ENCODE data around the gene AKAP12.
A peak's percentile ranks its signal among the peaks of the same experiment; 100 is the strongest.

AKAP12 gene

GRCh38 chr6:151317995-151318365 lies 78.2 kb downstream of the AKAP12 start:
- Histone ChIP-seq H3K4me1 (ENCODE audit: insufficient read depth, low read length) (peaks cover 27% of the 10 kb centered on the region), H3K9me3 (ENCODE audit: low read length) (no peaks in the 10 kb centered on the region), H3K4me3 (ENCODE audit: low read depth in 1 of 2, low read length in 2 of 2) (no peak overlapping the region), H3K9ac (ENCODE audit: low read length) (no peak overlapping the region), H3K27me3 (ENCODE audit: control insufficient read depth in 1 of 2, insufficient read depth in 2 of 2, low read length in 2 of 2) (no peaks in the 10 kb centered on the region), H3K36me3 (ENCODE audit: insufficient read depth, low read length) (no peaks in the 10 kb centered on the region), H3K27ac (ENCODE audit: low read depth, low read length) (peak overlapping the region; percentile 19)

DNA sequence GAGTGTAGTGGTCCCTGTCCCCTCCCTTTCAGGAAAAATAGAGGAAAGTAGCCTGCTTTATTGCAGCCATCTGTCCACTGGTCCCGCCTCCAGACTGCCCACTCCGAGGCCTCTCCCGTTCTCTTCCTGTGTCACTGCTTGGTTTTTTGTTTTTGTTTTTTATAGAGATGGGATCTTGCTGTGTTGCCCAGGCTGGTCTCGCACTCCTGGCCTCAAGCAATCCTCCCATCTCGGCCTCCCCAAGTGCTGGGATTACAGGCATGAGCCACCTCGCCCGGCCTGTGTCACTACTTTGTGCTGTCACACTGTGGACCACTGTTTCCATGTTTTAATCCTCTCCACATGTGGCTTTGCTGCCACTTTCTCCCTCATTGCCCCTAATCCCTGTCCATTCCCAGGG lies 80.4 kb downstream of the AKAP12 start:
- H3K27me3 ChIP-seq (ENCODE audit: control insufficient read depth in 1 of 2, insufficient read depth in 2 of 2, low read length in 2 of 2): no peaks in the 10 kb centered on the region
- no peaks in the 10 kb centered on the region for H3K9me3 ChIP-seq (ENCODE audit: low read length)
- H3K27ac ChIP-seq (ENCODE audit: low read depth, low read length): no peak overlapping the region
- no peak overlapping the region for H3K9ac ChIP-seq (ENCODE audit: low read length)
- H3K4me3 ChIP-seq (ENCODE audit: low read depth in 1 of 2, low read length in 2 of 2): no peak overlapping the region
- H3K4me1 ChIP-seq (ENCODE audit: insufficient read depth, low read length): peaks cover 39% of the 10 kb centered on the region
- no peaks in the 10 kb centered on the region for H3K36me3 ChIP-seq (ENCODE audit: insufficient read depth, low read length)

DNA sequence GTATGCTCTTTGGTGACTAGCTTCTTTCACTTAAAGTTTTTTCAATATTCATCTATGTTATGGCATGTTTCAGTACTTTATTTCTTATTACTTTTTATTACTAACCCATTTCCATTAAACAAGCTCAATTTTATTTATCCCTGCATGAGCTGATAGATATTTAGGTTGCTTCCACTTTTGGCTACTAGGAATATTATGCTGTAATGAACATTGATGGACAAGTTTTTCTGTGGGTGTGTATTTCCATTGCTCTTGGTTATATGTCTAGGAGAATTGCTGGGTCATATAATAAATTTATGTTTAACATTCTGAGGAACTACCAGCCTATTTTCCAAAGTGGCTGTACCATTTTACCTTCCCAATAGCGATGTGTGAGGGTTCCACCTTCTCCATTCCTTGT lies 81.7 kb downstream of the AKAP12 start:
- Histone ChIP-seq H3K4me3 (ENCODE audit: low read depth in 1 of 2, low read length in 2 of 2) (no peak overlapping the region), H3K36me3 (ENCODE audit: insufficient read depth, low read length) (no peaks in the 10 kb centered on the region), H3K9me3 (ENCODE audit: low read length) (no peaks in the 10 kb centered on the region), H3K9ac (ENCODE audit: low read length) (no peak overlapping the region), H3K4me1 (ENCODE audit: insufficient read depth, low read length) (peaks cover 44% of the 10 kb centered on the region), H3K27ac (ENCODE audit: low read depth, low read length) (no peak overlapping the region), H3K27me3 (ENCODE audit: control insufficient read depth in 1 of 2, insufficient read depth in 2 of 2, low read length in 2 of 2) (no peaks in the 10 kb centered on the region)

DNA sequence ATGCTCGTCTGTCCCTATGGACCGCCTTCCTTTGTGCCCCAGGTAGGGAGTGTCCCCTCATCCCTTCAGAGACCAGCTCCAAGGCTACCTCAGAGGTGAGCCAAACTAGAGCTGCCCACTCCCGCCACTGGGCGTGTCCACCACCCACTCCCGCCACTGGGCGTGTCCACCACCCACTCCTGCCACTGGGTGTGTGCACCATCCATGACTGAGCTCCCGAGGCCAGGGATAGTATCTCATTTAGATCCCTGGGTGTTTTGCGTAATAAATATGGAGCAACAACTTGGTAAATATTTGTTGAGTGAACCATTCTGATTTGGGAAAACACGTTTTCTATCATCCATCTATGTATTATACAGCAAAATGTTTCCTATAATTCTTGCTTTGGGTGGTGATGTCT lies 82.8 kb downstream of the AKAP12 start:
- Histone ChIP-seq H3K4me3 (ENCODE audit: low read depth in 1 of 2, low read length in 2 of 2) (no peak overlapping the region), H3K27me3 (ENCODE audit: control insufficient read depth in 1 of 2, insufficient read depth in 2 of 2, low read length in 2 of 2) (no peaks in the 10 kb centered on the region), H3K9ac (ENCODE audit: low read length) (no peak overlapping the region), H3K9me3 (ENCODE audit: low read length) (no peaks in the 10 kb centered on the region), H3K27ac (ENCODE audit: low read depth, low read length) (no peak overlapping the region), H3K36me3 (ENCODE audit: insufficient read depth, low read length) (no peaks in the 10 kb centered on the region), H3K4me1 (ENCODE audit: insufficient read depth, low read length) (peaks cover 38% of the 10 kb centered on the region)

DNA sequence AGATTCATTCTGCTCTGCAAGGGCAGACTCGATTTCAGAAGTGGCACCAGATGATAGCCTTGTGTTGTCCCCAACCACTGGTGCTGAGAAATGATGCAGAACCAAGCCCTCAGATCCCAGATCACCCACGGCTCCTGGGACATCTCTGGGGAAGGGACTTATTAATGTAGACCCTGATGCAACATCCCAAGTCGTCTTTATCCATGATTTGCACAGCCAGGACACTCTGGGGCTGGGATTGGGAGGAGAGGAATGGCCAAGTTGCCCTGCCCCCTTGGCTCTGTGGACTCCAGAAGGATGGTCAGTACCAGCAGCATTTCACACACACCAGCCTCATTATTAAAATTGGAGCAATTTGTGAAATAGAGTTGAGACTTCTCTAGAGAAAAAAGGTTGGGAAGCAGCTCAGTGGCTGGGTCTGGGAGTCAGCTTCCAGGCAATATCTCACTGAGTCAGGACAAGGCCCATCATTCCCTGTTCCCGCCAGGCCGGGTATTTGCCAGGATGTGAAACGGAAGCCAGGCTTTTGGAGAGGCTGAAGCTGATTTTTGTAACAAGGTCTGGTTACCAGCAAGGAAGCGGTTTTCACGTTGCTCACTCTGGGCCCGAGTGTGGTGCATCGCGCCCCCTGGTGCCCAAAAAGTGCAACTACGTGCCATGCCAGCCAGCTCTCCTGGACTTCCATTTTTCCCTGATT lies 84.2 kb downstream of the AKAP12 start:
- Histone ChIP-seq H3K4me3 (ENCODE audit: low read depth in 1 of 2, low read length in 2 of 2) (peak overlapping the region in 1 of 2 donors; percentile 64), H3K4me1 (ENCODE audit: insufficient read depth, low read length) (peaks cover 28% of the 10 kb centered on the region), H3K27ac (ENCODE audit: low read depth, low read length) (peak overlapping the region; percentile 78), H3K27me3 (ENCODE audit: control insufficient read depth in 1 of 2, insufficient read depth in 2 of 2, low read length in 2 of 2) (no peaks in the 10 kb centered on the region), H3K9ac (ENCODE audit: low read length) (peak overlapping the region; percentile 58), H3K9me3 (ENCODE audit: low read length) (no peaks in the 10 kb centered on the region), H3K36me3 (ENCODE audit: insufficient read depth, low read length) (no peaks in the 10 kb centered on the region)

- Histone ChIP-seq H3K4me3 (ENCODE audit: low read depth in 1 of 2, low read length in 2 of 2) (peak overlapping the region in 1 of 2 donors; percentile 64), H3K27me3 (ENCODE audit: control insufficient read depth in 1 of 2, insufficient read depth in 2 of 2, low read length in 2 of 2) (no peaks in the 10 kb centered on the region), H3K9me3 (ENCODE audit: low read length) (no peaks in the 10 kb centered on the region), H3K9ac (ENCODE audit: low read length) (peak overlapping the region; percentile 58), H3K27ac (ENCODE audit: low read depth, low read length) (peak overlapping the region; percentile 78), H3K4me1 (ENCODE audit: insufficient read depth, low read length) (peaks cover 28% of the 10 kb centered on the region), H3K36me3 (ENCODE audit: insufficient read depth, low read length) (no peaks in the 10 kb centered on the region)
Observed at GRCh38 chr6:151324488-151324825, 84.7 kb downstream of the AKAP12 start.

- Histone ChIP-seq H3K36me3 (ENCODE audit: insufficient read depth, low read length) (no peaks in the 10 kb centered on the region), H3K4me3 (ENCODE audit: low read depth in 1 of 2, low read length in 2 of 2) (peak overlapping the region; percentile 24 to 64), H3K4me1 (ENCODE audit: insufficient read depth, low read length) (peaks cover 34% of the 10 kb centered on the region), H3K9me3 (ENCODE audit: low read length) (no peaks in the 10 kb centered on the region), H3K27me3 (ENCODE audit: control insufficient read depth in 1 of 2, insufficient read depth in 2 of 2, low read length in 2 of 2) (no peaks in the 10 kb centered on the region), H3K9ac (ENCODE audit: low read length) (peak overlapping the region; percentile 59), H3K27ac (ENCODE audit: low read depth, low read length) (peak overlapping the region; percentile 40)
Observed at GRCh38 chr6:151325075-151326050, 85.6 kb downstream of the AKAP12 start.

DNA sequence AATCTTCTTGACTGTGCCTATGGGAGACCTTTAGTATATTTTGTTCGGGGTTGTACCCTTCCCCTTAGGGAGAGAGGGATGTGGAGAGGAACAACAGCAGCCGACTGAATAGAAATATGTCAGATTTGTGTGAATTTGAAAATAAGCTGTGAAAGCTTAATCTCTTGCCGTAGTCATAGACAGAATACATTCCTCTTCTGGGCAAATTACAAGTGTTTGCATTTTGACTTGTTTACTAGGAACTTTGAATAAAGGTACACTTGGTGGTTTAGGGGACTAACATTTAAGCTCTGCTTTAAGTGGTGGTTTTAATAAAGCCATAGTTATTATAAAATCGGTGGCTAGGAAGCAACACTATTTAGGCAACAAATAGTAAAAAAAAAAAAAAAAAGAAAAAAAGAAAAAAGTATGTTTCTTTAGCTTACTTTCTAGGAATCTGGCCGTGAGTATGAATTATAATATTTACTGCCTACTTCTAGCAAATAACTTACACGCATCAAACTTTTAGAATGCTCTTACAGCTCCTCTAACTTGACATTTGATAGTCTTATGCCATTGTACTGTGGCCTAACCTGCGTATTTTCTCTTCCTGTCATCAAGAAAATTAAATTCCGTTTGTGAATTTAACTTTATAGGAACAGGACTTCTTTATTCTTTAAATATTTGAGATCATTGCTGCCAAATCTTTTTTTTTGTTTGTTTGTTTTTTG lies 86.5 kb downstream of the AKAP12 start:
- Histone ChIP-seq H3K27ac (ENCODE audit: low read depth, low read length) (peak overlapping the region; percentile 40), H3K4me3 (ENCODE audit: low read depth in 1 of 2, low read length in 2 of 2) (peak overlapping the region; percentile 24 to 64), H3K36me3 (ENCODE audit: insufficient read depth, low read length) (no peaks in the 10 kb centered on the region), H3K4me1 (ENCODE audit: insufficient read depth, low read length) (peaks cover 35% of the 10 kb centered on the region), H3K27me3 (ENCODE audit: control insufficient read depth in 1 of 2, insufficient read depth in 2 of 2, low read length in 2 of 2) (no peaks in the 10 kb centered on the region), H3K9me3 (ENCODE audit: low read length) (no peaks in the 10 kb centered on the region), H3K9ac (ENCODE audit: low read length) (peak overlapping the region; percentile 59)

DNA sequence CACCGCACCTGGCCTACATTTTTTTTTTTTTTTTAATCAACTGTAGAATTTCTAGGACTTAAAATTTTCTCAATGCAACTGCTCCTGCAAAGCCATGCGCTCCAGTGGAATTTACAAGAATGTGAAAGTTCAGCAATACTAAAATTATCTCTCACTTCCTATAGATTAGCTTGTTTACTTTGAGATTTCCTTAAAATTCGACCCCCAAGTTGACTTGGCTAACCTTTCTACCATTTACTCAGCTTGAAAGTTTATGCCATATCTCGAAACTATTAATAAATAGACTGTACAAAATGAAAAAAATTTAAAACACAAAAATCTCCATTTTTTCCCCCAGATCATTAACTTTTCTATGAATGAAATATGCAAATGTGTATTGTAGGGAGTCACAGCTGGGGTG lies 87.3 kb downstream of the AKAP12 start:
- Histone ChIP-seq H3K9me3 (ENCODE audit: low read length) (no peaks in the 10 kb centered on the region), H3K27me3 (ENCODE audit: control insufficient read depth in 1 of 2, insufficient read depth in 2 of 2, low read length in 2 of 2) (no peaks in the 10 kb centered on the region), H3K27ac (ENCODE audit: low read depth, low read length) (peak overlapping the region; percentile 42), H3K4me1 (ENCODE audit: insufficient read depth, low read length) (peaks cover 35% of the 10 kb centered on the region), H3K9ac (ENCODE audit: low read length) (no peak overlapping the region), H3K4me3 (ENCODE audit: low read depth in 1 of 2, low read length in 2 of 2) (no peak overlapping the region), H3K36me3 (ENCODE audit: insufficient read depth, low read length) (no peaks in the 10 kb centered on the region)

GRCh38 chr6:151330130-151330696 lies 90.4 kb downstream of the AKAP12 start:
- Histone ChIP-seq H3K27ac (ENCODE audit: low read depth, low read length) (no peak overlapping the region), H3K9ac (ENCODE audit: low read length) (no peak overlapping the region), H3K4me3 (ENCODE audit: low read depth in 1 of 2, low read length in 2 of 2) (no peak overlapping the region), H3K9me3 (ENCODE audit: low read length) (no peaks in the 10 kb centered on the region), H3K4me1 (ENCODE audit: insufficient read depth, low read length) (peaks cover 25% of the 10 kb centered on the region), H3K36me3 (ENCODE audit: insufficient read depth, low read length) (peaks cover 8% of the 10 kb centered on the region), H3K27me3 (ENCODE audit: control insufficient read depth in 1 of 2, insufficient read depth in 2 of 2, low read length in 2 of 2) (no peaks in the 10 kb centered on the region)

- peaks cover 9% of the 10 kb centered on the region for H3K4me1 ChIP-seq (ENCODE audit: insufficient read depth, low read length)
- no peak overlapping the region for H3K4me3 ChIP-seq (ENCODE audit: low read depth in 1 of 2, low read length in 2 of 2)
- no peak overlapping the region for H3K9ac ChIP-seq (ENCODE audit: low read length)
- no peak overlapping the region for H3K27ac ChIP-seq (ENCODE audit: low read depth, low read length)
- no peaks in the 10 kb centered on the region for H3K9me3 ChIP-seq (ENCODE audit: low read length)
- no peaks in the 10 kb centered on the region for H3K27me3 ChIP-seq (ENCODE audit: control insufficient read depth in 1 of 2, insufficient read depth in 2 of 2, low read length in 2 of 2)
- peaks cover 24% of the 10 kb centered on the region for H3K36me3 ChIP-seq (ENCODE audit: insufficient read depth, low read length)
Observed at GRCh38 chr6:151335930-151336329, 96.2 kb downstream of the AKAP12 start.
